ENCODE measurements around the gene PCDHGA7.
"Not testable (repeated sequence)": the region's sequence is repeated elsewhere in the genome, so short reads cannot be mapped to it uniquely, and the experiment has no call there.

PCDHGA7 gene

GRCh38 chr5:141430332-141431113, 48.0 kb downstream of the PCDHGA7 start, which contains the start of gene PCDHGA12:
Gene PCDHGA12, plus strand, starts transcription at chr5:141430507. Its CDS starts 253 bp downstream, at chr5:141430760.
- DNase-seq, result no peak

GRCh38 chr5:141431286-141431685, 48.7 kb downstream of the PCDHGA7 start:
- DNase-seq, result no peak

- not testable (repeated sequence) for DNase-seq
Observed at GRCh38 chr5:141432308-141432707, 49.8 kb downstream of the PCDHGA7 start.

GRCh38 chr5:141432726-141433125, 50.2 kb downstream of the PCDHGA7 start:
- not testable (repeated sequence) for DNase-seq

GRCh38 chr5:141434006-141434405, 51.5 kb downstream of the PCDHGA7 start:
- no peak for DNase-seq

All from effector CD4-positive, alpha-beta T cell (primary cell).